DMS79 treated with DMSO at 0.1 percent for 48 hours (cell line): Measurements from ENCODE around the gene FZD10.

Experiments used
- DNase-seq: peaks from one replicate; lab custom pipeline; 2025; lab: John Stamatoyannopoulos, UW

Gene FZD10

GRCh38 chr12:130154276-130155070 is 7.8 kb upstream of the FZD10 start:
- no peak for DNase-seq

- DNase-seq: no peak
Observed at GRCh38 chr12:130155416-130156073, 6.7 kb upstream of the FZD10 start.

- no peak for DNase-seq
Observed at GRCh38 chr12:130156652-130157275, 5.5 kb upstream of the FZD10 start.

- no peak for DNase-seq
Observed at GRCh38 chr12:130157998-130158753, 4.1 kb upstream of the FZD10 start.

- DNase-seq: no peak
Observed at GRCh38 chr12:130158754-130159059, 3.6 kb upstream of the FZD10 start.

- DNase-seq: no peak
Observed at GRCh38 chr12:130160306-130160705, 2.0 kb upstream of the FZD10 start.

GRCh38 chr12:130160711-130161231 is 1.5 kb upstream of the FZD10 start:
- no peak for DNase-seq

- no peak for DNase-seq
Observed at GRCh38 chr12:130161261-130162243, 712 bp upstream of the FZD10 start.

- DNase-seq: no peak
Observed at GRCh38 chr12:130162745-130163460, 639 bp downstream of the FZD10 start.

- DNase-seq: no peak
Observed at GRCh38 chr12:130163461-130164215, 1.4 kb downstream of the FZD10 start.

- no peak for DNase-seq
Observed at GRCh38 chr12:130164216-130164542, 1.9 kb downstream of the FZD10 start.

GRCh38 chr12:130164936-130165335 is 2.7 kb downstream of the FZD10 start:
- no peak for DNase-seq

GRCh38 chr12:130166306-130166705 is 4.0 kb downstream of the FZD10 start:
- DNase-seq: no peak

- no peak for DNase-seq
Observed at GRCh38 chr12:130167537-130167936, 5.3 kb downstream of the FZD10 start.

- no peak for DNase-seq
Observed at GRCh38 chr12:130169256-130169655, 7.0 kb downstream of the FZD10 start.

GRCh38 chr12:130169924-130170323 is 7.7 kb downstream of the FZD10 start:
- DNase-seq: no peak

GRCh38 chr12:130170611-130171010 is 8.3 kb downstream of the FZD10 start:
- no peak for DNase-seq

GRCh38 chr12:130177635-130178242 is 15.5 kb downstream of the FZD10 start:
- no peak for DNase-seq

GRCh38 chr12:130178282-130178681 is 16.0 kb downstream of the FZD10 start:
- no peak for DNase-seq
